SK-N-SH (cell line): ENCODE data around the gene MAGI2. TPM values are rescaled to one million over a fixed set of nuclear protein-coding genes. Genes with fewer than 3 reads are reported as not detected.

Source experiments
- CTCF ChIA-PET: fragments of 300-600, 350-600 bp; formaldehyde crosslinking; extraction: SDS; loops from one replicate; lab custom pipeline; 2021; lab: Yijun Ruan, JAX
- POLR2A ChIA-PET: fragments of 350-600 bp; sonication (Branson Sonifier 250); formaldehyde crosslinking; extraction: SDS; loops from one replicate; lab custom pipeline; 2020; ENCODE audit warnings: antibody characterized with exemption, inconsistent platforms; lab: Yijun Ruan, JAX
- DNase-seq: peaks from one replicate; pipeline ENCODE4 v3.0.0; 2012
- H2AFZ ChIP-seq: fragments of 200-600 bp; sonication (generic); 2 replicates; pipeline ENCODE4 v1.8.1; 2016; ENCODE audit warnings: antibody characterized with exemption, mild to moderate bottlenecking, low read depth
- H3F3A ChIP-seq: fragments of 200-600 bp; sonication (generic); replicated peaks from 2 replicates; pipeline ENCODE3; 2016; ENCODE audit warnings: antibody characterized with exemption, mild to moderate bottlenecking; ENCODE audit not compliant: insufficient read depth
- H3K27ac ChIP-seq, 2 experiments: fragments of 200-500 bp in 1 of 2; fragments of 200-600 bp in 1 of 2; sonication (Bioruptor generic) in 1 of 2; sonication (generic), shearing (Covaris generic) in 1 of 2; 2 replicates each; pipeline versions ENCODE4 v1.5.1 to v1.6.1; 2014 to 2016; ENCODE audit warnings: low read depth in 2 of 2, inconsistent platforms in 1 of 2, low read length in 1 of 2, mild to moderate bottlenecking in 1 of 2, mixed read lengths in 1 of 2
- H3K27me3 ChIP-seq: fragments of 200-600 bp; sonication (generic), shearing (Covaris generic); 2 replicates; pipeline ENCODE4 v1.6.1; 2016; ENCODE audit warnings: mixed run types; ENCODE audit not compliant: insufficient read depth
- H3K36me3 ChIP-seq, 2 experiments: fragments of 200-500 bp in 1 of 2; fragments of 200-600 bp in 1 of 2; sonication (Bioruptor generic) in 1 of 2; sonication (generic) in 1 of 2; replicated peaks in 1 of 2; 2 replicates each; pipeline versions ENCODE3 to v1.5.1; 2014 to 2016; ENCODE audit warnings: low read length in 1 of 2, mild to moderate bottlenecking in 1 of 2; ENCODE audit not compliant: insufficient read depth in 2 of 2, control insufficient read depth in 1 of 2
- H3K4me1 ChIP-seq, 2 experiments: fragments of 200-500 bp in 1 of 2; fragments of 200-600 bp in 1 of 2; sonication (Bioruptor generic) in 1 of 2; sonication (generic), shearing (Covaris generic) in 1 of 2; 2 replicates each; pipeline versions ENCODE4 v1.5.1 to v1.6.1; 2014 to 2016; ENCODE audit warnings: low read depth in 1 of 2, low read length in 1 of 2, mixed run types in 1 of 2; ENCODE audit not compliant: insufficient read depth in 2 of 2, control insufficient read depth in 1 of 2
- H3K4me2 ChIP-seq: fragments of 200-600 bp; sonication (generic), shearing (Covaris generic); 2 replicates; pipeline ENCODE4 v1.6.1; 2017; ENCODE audit warnings: mixed run types
- H3K4me3 ChIP-seq, 2 experiments: fragments of 200-500 bp in 1 of 2; fragments of 200-600 bp in 1 of 2; sonication (Bioruptor generic) in 1 of 2; sonication (generic), shearing (Covaris generic) in 1 of 2; 2 replicates each; pipeline versions ENCODE4 v1.5.1 to v1.8.1; 2014 to 2016; ENCODE audit warnings: low read depth in 2 of 2, inconsistent platforms in 1 of 2, low read length in 1 of 2, mild to moderate bottlenecking in 1 of 2, mixed read lengths in 1 of 2, moderate library complexity in 1 of 2
- H3K79me2 ChIP-seq: fragments of 200-600 bp; sonication (generic); 2 replicates; pipeline ENCODE4 v1.8.1; 2017; ENCODE audit warnings: mild to moderate bottlenecking; ENCODE audit not compliant: insufficient read depth
- H3K9ac ChIP-seq: fragments of 200-600 bp; sonication (generic); 2 replicates; pipeline ENCODE4 v1.6.1; 2017; ENCODE audit warnings: mixed run types
- H3K9me2 ChIP-seq: fragments of 200-600 bp; sonication (generic); 2 replicates; pipeline ENCODE4 v1.6.1; 2017; ENCODE audit warnings: mixed run types
- H3K9me3 ChIP-seq: fragments of 200-600 bp; sonication (generic); 2 replicates; pipeline ENCODE4 v1.6.1; 2017; ENCODE audit warnings: mixed run types, mild to moderate bottlenecking, moderate library complexity
- H4K20me1 ChIP-seq: fragments of 200-600 bp; sonication (generic); 2 replicates; pipeline ENCODE4 v1.6.1; 2017; ENCODE audit warnings: mild to moderate bottlenecking, mixed run types; ENCODE audit not compliant: insufficient read depth
- CHD2 ChIP-seq: fragments of 150-350 bp; IDR thresholded peaks from 2 replicates; pipeline ENCODE4 v1.6.1; 2018; ENCODE audit warnings: low read length; ENCODE audit not compliant: partially characterized antibody
- GABPA ChIP-seq: IDR thresholded peaks from 2 replicates; pipeline ENCODE4 v1.4.0; 2012; ENCODE audit warnings: low read depth, mild to moderate bottlenecking
- JUND ChIP-seq: IDR thresholded peaks from 2 replicates; pipeline ENCODE4 v1.4.0; 2012
- MEF2A ChIP-seq: IDR thresholded peaks from 2 replicates; pipeline ENCODE4 v1.4.0; 2012; ENCODE audit warnings: low read depth, borderline replicate concordance
- RAD21 ChIP-seq: IDR thresholded peaks from 2 replicates; pipeline ENCODE4 v1.6.1; 2012; ENCODE audit warnings: mild to moderate bottlenecking, low read length
- SIN3A ChIP-seq: IDR thresholded peaks from 2 replicates; pipeline ENCODE4 v1.6.1; 2012; ENCODE audit warnings: low read depth, mild to moderate bottlenecking, low read length, moderate library complexity, borderline replicate concordance
- SMC3 ChIP-seq: IDR thresholded peaks from 2 replicates; pipeline ENCODE4 v1.6.1; 2012; ENCODE audit warnings: low read depth, low read length, improper control_type of control experiment
- YY1 ChIP-seq: IDR thresholded peaks from 2 replicates; pipeline ENCODE4 v1.4.0; 2012; ENCODE audit warnings: low read depth, mild to moderate bottlenecking
- WGBS: methylation state at CpG from one replicate; pipeline ENCODE4 v1.1.6; 2017; ENCODE audit warnings: low lambda C conversion rate; 5-methylcytosine and 5-hydroxymethylcytosine counted together
- polyA plus RNA-seq, 3 experiments: library from polyadenylated mRNA; depleted of rRNA; stranded (reverse); fragments of >200 nt; gene quantifications; 2 replicates each; pipeline ENCODE4 v1.2.3, GENCODE V29; 2012
- TF ChIP-seq, protein P1 (sequence below): IDR thresholded peaks from 2 replicates; pipeline ENCODE4; 2012
- TF ChIP-seq, protein P2 (sequence below): fragments of 150-350 bp; IDR thresholded peaks from 2 replicates; pipeline ENCODE4 v1.6.1; 2017; ENCODE audit warnings: antibody characterized with exemption, low read length, low read depth, borderline replicate concordance
- TF ChIP-seq, protein P3 (sequence below): IDR thresholded peaks from 2 replicates; pipeline ENCODE4 v1.4.0; 2012; ENCODE audit warnings: low read depth, borderline replicate concordance

MAGI2 gene
- polyA plus RNA-seq, 1 of the 3 experiments (the other 2 are of a cell fraction): 1.1 TPM

DNA sequence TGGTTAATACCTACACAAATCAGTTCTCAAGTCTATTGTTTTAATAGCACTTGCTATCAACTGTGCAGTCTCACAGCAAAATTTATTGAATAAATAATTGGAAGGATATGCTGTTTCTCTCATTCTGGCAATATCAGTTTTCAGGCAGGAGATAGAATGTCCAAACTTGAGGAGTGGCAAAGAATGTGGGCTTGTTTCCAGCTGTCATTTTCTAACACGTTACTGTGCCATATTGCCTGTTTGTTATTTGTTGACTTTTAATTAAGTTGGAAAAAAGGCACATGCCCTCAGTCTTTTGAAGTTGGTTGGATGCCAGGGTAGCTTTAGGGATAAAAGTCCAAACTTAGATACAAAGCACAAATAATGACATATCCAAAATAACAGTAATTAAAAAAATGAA lies 52.2 kb downstream of the MAGI2 start:
- Histone ChIP-seq H3K4me2 (no peak overlapping the region), H2AFZ (no peak overlapping the region), H3K27ac (no peak overlapping the region; a peak in 1 of 4 replicates), H3K4me3 (no peak overlapping the region), H3K79me2 (no peaks in the 10 kb centered on the region), H3F3A (no peaks in the 10 kb centered on the region), H4K20me1 (no peaks in the 10 kb centered on the region), H3K36me3 (no peaks in the 10 kb centered on the region), H3K9me3 (no peaks in the 10 kb centered on the region)
- POLR2A ChIA-PET: no interaction called here
- WGBS: 56% methylated on average over 1 of the region's 1 CpG
- TF ChIP-seq SIN3A (no peak), JUND (no peak), MEF2A (no peak), RAD21 (no peak), SMC3 (no peak), GABPA (no peak)
- TF ChIP-seq, protein P1, sequence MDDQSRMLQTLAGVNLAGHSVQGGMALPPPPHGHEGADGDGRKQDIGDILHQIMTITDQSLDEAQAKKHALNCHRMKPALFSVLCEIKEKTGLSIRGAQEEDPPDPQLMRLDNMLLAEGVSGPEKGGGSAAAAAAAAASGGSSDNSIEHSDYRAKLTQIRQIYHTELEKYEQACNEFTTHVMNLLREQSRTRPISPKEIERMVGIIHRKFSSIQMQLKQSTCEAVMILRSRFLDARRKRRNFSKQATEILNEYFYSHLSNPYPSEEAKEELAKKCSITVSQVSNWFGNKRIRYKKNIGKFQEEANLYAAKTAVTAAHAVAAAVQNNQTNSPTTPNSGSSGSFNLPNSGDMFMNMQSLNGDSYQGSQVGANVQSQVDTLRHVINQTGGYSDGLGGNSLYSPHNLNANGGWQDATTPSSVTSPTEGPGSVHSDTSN: no peak
- TF ChIP-seq, protein P2, sequence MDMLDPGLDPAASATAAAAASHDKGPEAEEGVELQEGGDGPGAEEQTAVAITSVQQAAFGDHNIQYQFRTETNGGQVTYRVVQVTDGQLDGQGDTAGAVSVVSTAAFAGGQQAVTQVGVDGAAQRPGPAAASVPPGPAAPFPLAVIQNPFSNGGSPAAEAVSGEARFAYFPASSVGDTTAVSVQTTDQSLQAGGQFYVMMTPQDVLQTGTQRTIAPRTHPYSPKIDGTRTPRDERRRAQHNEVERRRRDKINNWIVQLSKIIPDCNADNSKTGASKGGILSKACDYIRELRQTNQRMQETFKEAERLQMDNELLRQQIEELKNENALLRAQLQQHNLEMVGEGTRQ: no peak
- TF ChIP-seq, all 33 proteins: peak for 0
- Histone ChIP-seq H3K9ac (no peak overlapping the region), H3K9me2 (no peaks in the 10 kb centered on the region), H3K27me3 (no peaks in the 10 kb centered on the region), H3K4me1 (peaks cover 0 to 12% of the 10 kb centered on the region in 2 experiments; a peak in 1 of 4 replicates)
- DNase-seq: no peak
- CTCF ChIA-PET: no interaction called here

DNA sequence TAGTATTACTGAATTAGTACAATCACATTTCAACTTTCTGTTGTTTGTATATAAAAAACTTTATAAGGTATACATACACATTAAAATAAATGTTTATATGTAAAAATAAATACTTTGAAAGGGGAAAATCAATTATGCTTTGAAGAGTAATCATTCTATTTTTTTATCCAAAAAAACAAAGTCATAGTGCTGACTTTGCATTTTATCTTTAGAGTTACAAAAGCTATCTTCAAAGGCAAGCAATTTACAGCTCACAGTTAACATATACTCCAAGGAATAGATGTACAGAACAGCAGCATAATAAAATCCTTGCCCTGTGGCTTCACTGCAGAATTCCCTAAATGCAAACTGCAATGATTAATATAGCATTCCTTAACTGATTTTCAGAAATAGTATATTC lies 53.2 kb downstream of the MAGI2 start:
- TF ChIP-seq CHD2 (no peak), YY1 (no peak), MEF2A (no peak)
- TF ChIP-seq, protein P3, sequence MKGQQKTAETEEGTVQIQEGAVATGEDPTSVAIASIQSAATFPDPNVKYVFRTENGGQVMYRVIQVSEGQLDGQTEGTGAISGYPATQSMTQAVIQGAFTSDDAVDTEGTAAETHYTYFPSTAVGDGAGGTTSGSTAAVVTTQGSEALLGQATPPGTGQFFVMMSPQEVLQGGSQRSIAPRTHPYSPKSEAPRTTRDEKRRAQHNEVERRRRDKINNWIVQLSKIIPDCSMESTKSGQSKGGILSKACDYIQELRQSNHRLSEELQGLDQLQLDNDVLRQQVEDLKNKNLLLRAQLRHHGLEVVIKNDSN: no peak
- TF ChIP-seq, all 33 proteins: peak for 0
- H3K27ac ChIP-seq: no peak overlapping the region
- no peaks in the 10 kb centered on the region for H3K27me3 ChIP-seq
- H4K20me1 ChIP-seq: no peaks in the 10 kb centered on the region
- H3K4me2 ChIP-seq: no peak overlapping the region
- H3K4me3 ChIP-seq: no peak overlapping the region
- no peak overlapping the region for H3K9ac ChIP-seq
- ChIA-PET POLR2A (no interaction called here), CTCF (no interaction called here)
- H3K9me3 ChIP-seq: no peaks in the 10 kb centered on the region
- no peaks in the 10 kb centered on the region for H3K36me3 ChIP-seq
- H3K4me1 ChIP-seq: peaks cover 0 to 15% of the 10 kb centered on the region in 2 experiments; a peak in 2 of 4 replicates
- H3F3A ChIP-seq: no peaks in the 10 kb centered on the region
- no peak overlapping the region for H2AFZ ChIP-seq
- H3K79me2 ChIP-seq: no peaks in the 10 kb centered on the region
- DNase-seq: no peak
- H3K9me2 ChIP-seq: no peaks in the 10 kb centered on the region
